NCI-H2081 treated with DMSO at 0.1 percent for 48 hours (cell line): ENCODE results near the gene BCL2L2.
"Not testable (repeated sequence)": the region's sequence is repeated elsewhere in the genome, so short reads cannot be mapped to it uniquely, and the experiment has no call there.

Experiments
- DNase-seq: peaks from one replicate; lab custom pipeline; 2025; lab: John Stamatoyannopoulos, UW

The BCL2L2 gene

GRCh38 chr14:23324455-23324846 lies 17.8 kb downstream of the BCL2L2 start:
- no peak for DNase-seq

DNA sequence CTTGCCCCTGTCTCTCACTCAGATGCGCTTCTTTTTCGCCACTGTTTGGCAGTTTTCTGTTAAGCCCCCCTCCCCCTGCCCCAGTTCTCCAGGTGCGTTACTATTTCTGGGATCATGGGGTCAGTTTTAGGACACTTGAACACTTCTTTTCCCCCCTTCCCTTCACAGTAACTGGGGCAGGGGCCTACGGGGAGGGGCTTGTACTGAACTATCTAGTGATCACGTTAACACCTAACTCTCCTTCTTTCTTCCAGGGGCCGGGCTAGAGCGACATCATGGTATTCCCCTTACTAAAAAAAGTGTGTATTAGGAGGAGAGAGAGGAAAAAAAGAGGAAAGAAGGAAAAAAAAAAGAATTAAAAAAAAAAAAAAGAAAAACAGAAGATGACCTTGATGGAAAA lies 18.4 kb downstream of the BCL2L2 start:
- DNase-seq, result no peak

- not testable (repeated sequence) for DNase-seq
Measured at GRCh38 chr14:23325746-23326145, 19.1 kb downstream of the BCL2L2 start.

GRCh38 chr14:23326491-23327332 lies 20.1 kb downstream of the BCL2L2 start:
- no peak for DNase-seq

DNA sequence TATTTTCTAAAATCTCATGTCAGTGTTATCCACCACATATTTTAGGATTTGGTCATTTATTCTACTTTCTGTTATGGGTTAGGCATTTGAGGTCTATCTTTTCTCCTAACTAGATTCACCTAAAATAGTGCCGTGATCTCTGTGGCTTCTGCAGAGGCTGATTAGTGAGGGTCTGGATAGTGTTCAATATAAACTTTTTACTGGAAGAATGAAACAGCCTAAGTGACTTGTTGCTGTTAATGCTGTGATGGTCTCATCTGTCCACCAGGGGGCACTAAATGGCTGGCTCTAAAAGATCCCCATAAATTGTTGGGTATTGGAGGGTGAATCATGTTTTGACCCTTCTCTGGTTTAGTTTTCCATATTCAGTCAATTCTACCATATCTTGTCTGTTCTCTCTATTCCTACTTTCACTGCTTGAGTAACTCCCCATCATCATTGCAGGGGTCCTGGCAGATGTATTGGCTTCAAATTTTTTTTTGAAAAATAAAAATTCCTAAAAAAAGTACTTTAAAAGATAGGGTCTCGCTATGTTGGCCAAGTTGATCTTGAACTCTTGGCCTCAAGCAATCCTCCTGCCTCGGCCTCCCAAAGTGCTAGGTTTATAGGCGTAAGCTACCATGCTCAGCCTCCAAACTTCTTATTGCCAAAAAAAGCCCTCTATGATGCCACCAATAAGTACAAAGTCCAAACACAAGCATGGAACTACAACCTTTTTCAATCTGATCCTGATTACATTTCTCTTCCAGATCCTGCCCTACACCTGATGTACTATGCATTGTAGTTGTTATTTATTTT lies 21.5 kb downstream of the BCL2L2 start:
- DNase-seq, result no peak

- no peak for DNase-seq
Measured at GRCh38 chr14:23335623-23336022, 29.0 kb downstream of the BCL2L2 start.

DNA sequence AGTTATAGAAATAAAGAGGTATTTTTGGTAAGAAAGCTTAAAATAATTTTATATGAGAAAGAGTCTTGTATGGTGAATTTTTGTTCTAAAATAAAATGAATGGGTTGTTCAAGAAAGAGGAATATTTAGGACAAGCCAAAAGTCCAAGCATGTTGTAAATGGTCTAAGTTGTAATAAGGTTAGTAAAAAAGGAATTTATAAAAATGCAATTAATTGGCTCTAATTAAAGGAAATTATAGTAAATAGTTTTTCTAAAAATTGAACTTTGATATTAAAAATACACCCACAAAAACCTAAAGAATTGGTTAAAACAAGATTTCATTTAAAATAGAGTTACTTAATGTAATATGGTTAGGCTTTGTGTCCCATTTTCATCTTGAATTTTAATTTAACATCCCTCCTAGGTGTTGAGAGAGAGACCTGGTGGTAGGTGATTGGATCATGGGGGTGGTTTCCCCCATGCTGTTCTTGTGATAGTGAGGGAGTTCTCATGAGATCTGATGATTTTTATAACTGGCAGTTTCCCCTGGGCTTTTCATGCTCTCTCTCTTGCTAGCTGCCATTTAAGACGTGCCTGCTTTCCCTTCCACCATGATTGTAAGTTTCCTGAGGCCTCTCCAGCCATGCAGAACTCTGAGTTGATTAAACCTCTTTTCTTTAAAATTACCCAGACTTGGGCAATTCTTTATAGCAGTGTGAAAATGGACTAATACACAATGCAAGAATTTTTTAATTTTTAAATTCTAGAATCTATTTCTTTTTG lies 33.1 kb downstream of the BCL2L2 start:
- DNase-seq, result no peak

- no peak for DNase-seq
Measured at GRCh38 chr14:23344481-23344880, 37.8 kb downstream of the BCL2L2 start.

- no peak for DNase-seq
Measured at GRCh38 chr14:23345987-23346692, 39.5 kb downstream of the BCL2L2 start.

DNA sequence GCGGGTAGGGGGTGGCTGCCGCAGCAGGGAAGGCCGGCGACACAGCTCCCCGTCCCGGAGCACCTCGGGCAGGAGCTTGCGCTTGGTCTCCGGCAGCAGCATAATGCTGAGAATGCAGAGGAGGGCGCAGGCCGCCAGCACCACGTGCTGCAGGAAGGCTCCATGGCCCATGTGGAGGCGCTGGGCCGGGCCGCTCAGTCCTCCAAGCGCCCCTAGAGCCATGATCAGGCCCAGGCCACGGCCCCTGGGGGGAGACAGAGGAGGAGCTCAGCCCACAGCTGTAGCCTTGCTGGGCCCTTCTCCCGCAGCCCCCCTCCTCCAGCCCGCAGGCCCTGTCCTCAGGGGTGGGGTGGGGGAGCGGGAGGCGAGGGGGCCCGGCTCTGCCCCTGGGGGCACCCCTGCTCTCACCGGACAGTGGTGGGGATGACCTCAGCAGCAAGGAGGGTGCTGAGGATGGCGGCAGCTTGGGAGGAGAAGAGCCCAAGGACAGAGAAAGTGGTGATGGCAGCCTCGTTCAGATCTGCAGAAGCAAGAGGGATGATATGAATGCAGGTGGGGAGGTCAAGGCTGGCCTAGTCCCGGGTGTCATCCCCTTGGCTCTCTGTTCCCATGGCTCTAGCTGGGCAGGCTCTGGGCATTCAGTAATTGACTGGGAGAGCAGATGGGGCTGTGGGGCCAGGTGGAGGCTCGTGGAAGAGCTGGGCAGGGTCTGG lies 40.2 kb downstream of the BCL2L2 start:
- DNase-seq, result no peak

- no peak for DNase-seq
Measured at GRCh38 chr14:23347406-23348296, 41.0 kb downstream of the BCL2L2 start.

DNA sequence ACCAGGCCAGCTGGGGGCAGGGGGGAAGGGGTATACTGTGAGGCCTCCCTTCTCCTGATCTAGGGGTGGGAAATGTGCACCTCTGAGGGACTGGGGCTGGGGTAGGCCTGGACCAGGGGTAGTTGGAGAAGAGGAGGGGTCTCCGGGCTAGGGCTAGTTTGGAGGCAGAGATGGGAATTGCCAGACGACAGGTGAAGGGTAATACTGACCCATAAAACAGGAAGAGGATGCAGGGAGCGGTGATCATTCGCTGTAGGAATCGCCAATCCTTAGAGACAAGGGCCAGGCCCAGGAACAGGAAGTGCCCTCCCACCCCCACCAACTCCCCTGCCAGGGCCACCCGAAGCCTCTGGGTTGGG lies 41.6 kb downstream of the BCL2L2 start:
- DNase-seq, result no peak

DNA sequence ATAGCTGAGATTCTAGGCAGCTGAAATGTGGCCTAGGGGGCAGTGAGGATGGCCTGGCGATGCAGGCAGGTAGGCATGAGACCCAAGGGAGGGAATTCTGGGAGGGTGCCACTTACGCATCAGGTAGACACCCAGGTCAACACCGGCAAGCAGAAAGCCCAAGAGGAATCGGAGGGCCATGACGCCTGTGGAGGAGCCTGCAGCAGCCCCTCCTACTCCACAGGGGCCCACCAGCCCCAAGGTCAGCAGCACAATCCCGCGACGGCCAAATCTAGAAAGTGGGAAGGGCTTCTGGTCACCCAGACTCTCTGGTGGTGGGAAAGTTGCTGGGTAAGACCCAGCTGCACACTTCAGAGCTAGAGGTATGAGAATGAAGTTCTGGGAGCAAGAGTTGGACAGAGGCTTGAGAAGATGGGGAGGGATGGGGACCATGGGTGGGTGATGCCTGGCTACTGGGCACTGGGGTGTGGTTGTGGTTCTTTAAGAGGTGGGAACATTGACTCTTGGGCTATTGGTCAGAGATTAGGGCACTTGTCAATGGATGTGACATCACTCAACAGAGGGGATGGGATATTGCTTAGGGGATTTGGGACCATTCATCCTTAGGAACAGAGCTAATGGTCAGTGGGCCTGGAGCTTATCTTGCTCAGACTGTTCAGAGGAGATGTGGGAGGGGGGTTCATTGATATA lies 42.7 kb downstream of the BCL2L2 start:
- no peak for DNase-seq

DNA sequence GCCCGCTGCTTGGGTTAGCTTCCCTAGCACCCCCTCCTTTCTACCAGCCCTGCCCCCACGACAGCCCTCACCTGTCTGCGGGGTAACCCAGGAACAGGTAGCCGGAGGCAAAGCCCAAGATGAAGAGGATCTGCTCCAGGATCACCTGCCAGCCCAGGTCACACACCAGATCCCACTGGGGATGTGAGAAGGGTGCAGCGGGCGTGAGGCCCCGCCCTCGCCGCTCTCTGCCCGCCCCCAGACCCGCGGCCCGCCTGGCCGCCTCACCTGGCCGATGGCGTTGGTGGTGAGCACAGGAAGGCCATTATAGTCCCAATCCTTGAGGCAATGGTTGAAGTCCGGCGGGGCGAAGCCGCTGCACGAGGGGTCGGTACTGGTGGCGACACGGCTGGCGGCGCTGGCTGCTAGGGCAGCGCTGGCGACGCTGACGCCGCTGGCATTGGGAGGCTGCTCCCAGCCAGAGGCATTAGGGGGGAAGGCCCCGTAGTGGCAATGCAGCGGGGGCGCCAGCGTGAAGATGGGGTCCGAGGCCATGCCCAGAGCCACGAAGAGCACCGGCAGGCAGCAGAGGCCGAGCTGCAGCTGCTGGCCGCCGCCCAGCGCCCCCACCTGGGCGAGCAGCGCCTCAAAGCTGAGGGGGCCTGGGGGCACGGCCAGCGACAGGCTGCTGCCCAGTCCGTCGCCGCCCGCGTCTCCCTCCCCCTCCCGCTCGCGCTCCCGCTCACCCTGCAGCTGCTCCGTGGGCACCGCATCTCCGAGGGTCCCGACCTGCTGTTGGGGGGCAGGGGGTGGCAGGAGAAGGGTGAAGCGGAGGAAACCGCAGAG lies 45.3 kb downstream of the BCL2L2 start:
- DNase-seq, result no peak

- DNase-seq, result no peak
Measured at GRCh38 chr14:23352506-23353432, 46.1 kb downstream of the BCL2L2 start, which contains the start of gene SLC22A17. TSS of gene SLC22A17 (minus strand) at chr14:23352887.

GRCh38 chr14:23353433-23353780 lies 46.8 kb downstream of the BCL2L2 start:
- no peak for DNase-seq

- DNase-seq, result no peak
Measured at GRCh38 chr14:23354990-23355389, 48.4 kb downstream of the BCL2L2 start.
